Caco-2 (cell line): Measurements from ENCODE around the gene ZNF593OS. TPM values are rescaled to one million over a fixed set of nuclear protein-coding genes. Genes with fewer than 3 reads are reported as not detected.

Experiments used
- BruUV-seq: library from RNA; stranded (reverse); fragments of 400-500 nt; replicated peaks from 2 replicates; lab custom pipeline; 2021; lab: Mats Ljungman, UMichigan
- CTCF ChIA-PET: fragments of 300-600 bp; sonication (Branson Sonifier 250); formaldehyde crosslinking; loops from one replicate; lab custom pipeline; 2022; ENCODE audit warnings: antibody characterized with exemption; lab: Charles Lee
- POLR2A ChIA-PET: fragments of 300-600 bp; sonication (Branson Sonifier 250); formaldehyde crosslinking; loops from one replicate; lab custom pipeline; 2022; ENCODE audit warnings: antibody characterized with exemption; lab: Charles Lee
- DNase-seq, 2 experiments: peaks; one replicate each; pipeline versions ENCODE4 v3.0.0 to v3.0.0-alpha.2; 2020 to 2022
- H3K27me3 ChIP-seq: replicated peaks from 2 replicates; pipeline ENCODE4 v1.6.0; 2011; ENCODE audit warnings: low read length; ENCODE audit not compliant: control insufficient read depth, insufficient read depth
- H3K36me3 ChIP-seq: 2 replicates; pipeline ENCODE4 v1.5.1; 2011; ENCODE audit warnings: low read length; ENCODE audit not compliant: control insufficient read depth, insufficient read depth
- H3K4me1 ChIP-seq: fragments of 250-450 bp; sonication (Bioruptor Pico); 2 replicates; pipeline ENCODE4 v1.5.1; 2020; ENCODE audit warnings: mild to moderate bottlenecking
- H3K4me3 ChIP-seq: 2 replicates; pipeline ENCODE4 v1.5.1; 2011; ENCODE audit warnings: low read depth, mild to moderate bottlenecking, control low read depth, low read length
- H3K9me3 ChIP-seq: fragments of 250-450 bp; sonication (Bioruptor Pico); 2 replicates; pipeline ENCODE4 v1.5.1; 2020; ENCODE audit warnings: mild to moderate bottlenecking, moderate library complexity
- H3K27ac Mint-ChIP-seq: one replicate; pipeline ENCODE4 v1.8.0; 2022; ENCODE audit warnings: mixed read lengths; ENCODE audit not compliant: unreplicated experiment
- H3K27me3 Mint-ChIP-seq: one replicate; pipeline ENCODE4 v1.8.0; 2022; ENCODE audit warnings: mixed read lengths; ENCODE audit not compliant: insufficient read depth, unreplicated experiment
- H3K36me3 Mint-ChIP-seq: one replicate; pipeline ENCODE4 v1.8.0; 2022; ENCODE audit warnings: mild to moderate bottlenecking, mixed read lengths; ENCODE audit not compliant: insufficient read depth, unreplicated experiment
- H3K4me1 Mint-ChIP-seq: one replicate; pipeline ENCODE4 v1.8.0; 2022; ENCODE audit warnings: low read depth, mixed read lengths; ENCODE audit not compliant: unreplicated experiment
- H3K4me3 Mint-ChIP-seq: one replicate; pipeline ENCODE4 v1.8.0; 2022; ENCODE audit warnings: mild to moderate bottlenecking, moderate library complexity, mixed read lengths; ENCODE audit not compliant: unreplicated experiment
- H3K9me3 Mint-ChIP-seq: one replicate; pipeline ENCODE4 v1.8.0; 2022; ENCODE audit warnings: mixed read lengths; ENCODE audit not compliant: unreplicated experiment
- CTCF ChIP-seq, 2 experiments: fragments of 200-600 bp in 1 of 2; IDR thresholded peaks; 1 replicate in 1 of 2; 2 replicates in 1 of 2; pipeline versions ENCODE4 v1.5.1 to v1.8.0; 2011 to 2022; ENCODE audit warnings: antibody characterized with exemption in 1 of 2, control low read depth in 1 of 2, inconsistent platforms in 1 of 2, low read depth in 1 of 2, low read length in 1 of 2, mild to moderate bottlenecking in 1 of 2, moderate library complexity in 1 of 2; ENCODE audit not compliant: insufficient read depth in 1 of 2, severe bottlenecking in 1 of 2, unreplicated experiment in 1 of 2
- intact Hi-C: fragments of 100-400 bp; cut with micrococcal nuclease; formaldehyde crosslinking; loops from one replicate; pipeline ENCODE4 v1.10.0; 2022; ENCODE audit not compliant: unreplicated experiment
- total RNA-seq: library from RNA; stranded (reverse); gene quantifications from 2 replicates; pipeline ENCODE4 v1.2.3, GENCODE V29; 2022

Gene ZNF593OS
- total RNA-seq, 1 experiment from 2014 or later, result 0.45 TPM

DNA sequence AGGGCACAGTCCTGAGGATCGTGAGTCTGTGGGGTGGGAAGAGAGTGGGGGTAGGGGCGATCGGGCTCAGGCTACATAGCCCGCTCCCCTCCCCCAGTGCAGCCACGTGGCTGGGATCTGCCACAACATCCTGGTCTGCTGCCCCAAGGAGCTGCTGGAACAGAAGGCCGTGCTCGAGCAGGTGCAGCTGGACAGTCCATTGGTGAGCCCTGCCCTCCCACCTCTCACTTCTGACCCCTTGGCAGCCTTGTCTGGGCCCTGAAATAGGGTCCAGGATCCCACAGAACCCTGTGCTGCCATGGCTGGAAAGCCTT lies 10.7 kb upstream of the ZNF593OS start:
- BruUV-seq, result no TSS peak
- Histone ChIP-seq H3K9me3 (no peaks in the 10 kb centered on the region), H3K4me3 (no peak overlapping the region), H3K27me3 (no peaks in the 10 kb centered on the region), H3K4me1 (no peaks in the 10 kb centered on the region), H3K36me3 (peaks cover 1% of the 10 kb centered on the region; the same call in 1 of the 2 replicates)
- ChIA-PET CTCF (no interaction called here), POLR2A (no interaction called here)
- no peak for DNase-seq
- H3K27me3 Mint-ChIP-seq, result no peaks in the 10 kb centered on the region
- H3K9me3 Mint-ChIP-seq, result no peaks in the 10 kb centered on the region
- H3K36me3 Mint-ChIP-seq, result peaks cover 5% of the 10 kb centered on the region
- peaks cover 7% of the 10 kb centered on the region for H3K4me1 Mint-ChIP-seq
- intact Hi-C loops, result no loop called here
- no peak overlapping the region for H3K27ac Mint-ChIP-seq
- no peak overlapping the region for H3K4me3 Mint-ChIP-seq
- no peak for TF ChIP-seq CTCF (IDR thresholded peaks at IDR 0.05; ENCODE audit: insufficient read depth in 1 of 2, low read depth in 1 of 2, low read length in 1 of 2, severe bottlenecking in 1 of 2, unreplicated experiment in 1 of 2)

DNA sequence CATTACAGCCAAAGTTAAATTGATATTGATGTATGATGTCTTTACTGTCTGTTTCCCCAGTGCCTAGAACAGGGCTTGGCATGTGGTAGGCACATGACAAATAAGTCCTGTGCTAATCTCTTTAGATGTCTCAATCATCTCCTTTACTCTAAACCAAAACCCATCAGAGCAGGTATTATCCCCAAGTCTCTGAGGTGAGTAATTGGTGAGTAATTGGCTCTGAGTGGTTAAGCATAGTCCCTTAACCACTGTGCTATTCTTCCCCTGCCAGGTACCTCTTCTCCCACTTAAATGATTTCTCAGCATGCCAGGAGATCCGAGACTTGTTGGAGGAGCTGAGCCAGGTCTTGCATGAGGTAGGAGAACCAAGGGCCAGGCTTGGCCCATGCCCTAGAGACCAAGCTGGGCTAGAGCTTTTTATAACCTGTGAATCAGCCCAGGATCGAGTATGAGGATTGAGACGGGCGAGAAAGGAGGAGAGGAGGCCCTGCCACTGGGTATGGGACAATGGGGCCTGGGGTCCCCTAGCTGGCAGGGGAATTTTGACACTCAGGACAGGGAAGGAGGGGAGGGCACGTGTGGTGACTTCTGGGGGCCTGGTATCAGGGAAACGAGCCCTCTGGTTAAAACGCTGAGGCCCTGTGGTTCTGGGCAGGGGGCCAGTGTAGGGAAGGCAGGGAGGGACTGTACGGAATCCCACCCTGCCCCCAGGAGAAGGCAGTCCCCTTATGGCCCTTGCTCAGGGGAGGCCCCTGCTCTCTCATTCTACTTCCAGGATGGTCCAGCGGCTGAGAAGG lies 10.2 kb upstream of the ZNF593OS start:
- BruUV-seq, result no TSS peak
- Mint-ChIP-seq H3K36me3 (peaks cover 5% of the 10 kb centered on the region), H3K27ac (no peak overlapping the region), H3K4me1 (peaks cover 7% of the 10 kb centered on the region), H3K27me3 (no peaks in the 10 kb centered on the region), H3K4me3 (no peak overlapping the region), H3K9me3 (no peaks in the 10 kb centered on the region)
- POLR2A ChIA-PET, result no interaction called here
- no peaks in the 10 kb centered on the region for H3K27me3 ChIP-seq
- no peak for TF ChIP-seq CTCF (IDR thresholded peaks at IDR 0.05; ENCODE audit: insufficient read depth in 1 of 2, low read depth in 1 of 2, low read length in 1 of 2, severe bottlenecking in 1 of 2, unreplicated experiment in 1 of 2)
- H3K4me3 ChIP-seq, result no peak overlapping the region
- H3K36me3 ChIP-seq, result peaks cover 1% of the 10 kb centered on the region; the same call in 1 of the 2 replicates
- no peaks in the 10 kb centered on the region for H3K9me3 ChIP-seq
- intact Hi-C loops, result no loop called here
- no peaks in the 10 kb centered on the region for H3K4me1 ChIP-seq
- CTCF ChIA-PET, result no interaction called here
- no peak for DNase-seq

DNA sequence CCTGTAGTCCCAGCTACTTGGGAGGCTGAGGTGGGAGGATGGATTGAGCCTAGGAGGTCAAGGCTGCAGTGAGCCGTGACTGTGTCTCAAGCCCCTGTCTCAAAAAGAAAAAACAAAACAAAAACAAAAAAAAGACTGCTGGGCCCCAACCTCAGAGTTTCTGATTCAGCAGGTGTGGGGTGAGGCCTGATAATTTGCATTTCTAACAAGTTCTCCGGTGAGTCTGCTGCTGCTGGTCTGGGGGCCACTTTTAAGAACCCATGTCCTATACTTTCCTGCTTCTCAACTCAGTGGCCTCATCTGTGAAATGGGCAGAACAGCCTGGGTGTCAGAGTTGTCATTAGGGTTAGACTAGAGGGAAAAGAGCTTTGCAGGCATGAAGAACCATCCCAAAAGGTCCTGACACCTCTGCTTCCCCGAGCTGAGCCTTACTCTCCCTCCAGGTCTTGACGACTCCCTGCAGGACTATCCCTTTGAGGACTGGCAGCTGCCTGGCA lies 8.4 kb upstream of the ZNF593OS start:
- no peak overlapping the region for H3K4me3 Mint-ChIP-seq
- no peaks in the 10 kb centered on the region for H3K36me3 Mint-ChIP-seq
- no peaks in the 10 kb centered on the region for H3K27me3 ChIP-seq
- no peak overlapping the region for H3K27ac Mint-ChIP-seq
- H3K27me3 Mint-ChIP-seq, result no peaks in the 10 kb centered on the region
- intact Hi-C loops, result no loop called here
- peaks cover 7% of the 10 kb centered on the region for H3K4me1 Mint-ChIP-seq
- BruUV-seq, result no TSS peak
- no peak for TF ChIP-seq CTCF (IDR thresholded peaks at IDR 0.05; ENCODE audit: insufficient read depth in 1 of 2, low read depth in 1 of 2, low read length in 1 of 2, severe bottlenecking in 1 of 2, unreplicated experiment in 1 of 2)
- DNase-seq, result no peak
- ChIA-PET CTCF (interaction anchor here (0.8 kb wide), 2 partner anchors 35 to 55 kb away, joined by 3 read pairs; no protein-coding TSS in a partner anchor), POLR2A (interaction anchor here (1.1 kb wide), 1 partner anchor 54 kb away, joined by 4 read pairs; the partner anchor contains the start of gene CEP85)
- H3K4me1 ChIP-seq, result no peaks in the 10 kb centered on the region
- no peaks in the 10 kb centered on the region for H3K9me3 Mint-ChIP-seq
- no peaks in the 10 kb centered on the region for H3K9me3 ChIP-seq
- H3K4me3 ChIP-seq, result no peak overlapping the region
- H3K36me3 ChIP-seq, result peaks cover 1% of the 10 kb centered on the region; the same call in 1 of the 2 replicates
